Measurements from ENCODE around the gene IRX5. TPM values are rescaled to one million over a fixed set of nuclear protein-coding genes. Genes with fewer than 3 reads are reported as not detected.

Gene IRX5
- 0.43 and 0.98 TPM in 2 replicates for total RNA-seq

GRCh38 chr16:54930005-54930868 is at the start of gene IRX5:
Gene IRX5 (plus strand): TSS chr16:54930865. CDS start chr16:54931199, 334 bp downstream.

